Measurements from ENCODE around the gene LMX1A.

Gene LMX1A

DNA sequence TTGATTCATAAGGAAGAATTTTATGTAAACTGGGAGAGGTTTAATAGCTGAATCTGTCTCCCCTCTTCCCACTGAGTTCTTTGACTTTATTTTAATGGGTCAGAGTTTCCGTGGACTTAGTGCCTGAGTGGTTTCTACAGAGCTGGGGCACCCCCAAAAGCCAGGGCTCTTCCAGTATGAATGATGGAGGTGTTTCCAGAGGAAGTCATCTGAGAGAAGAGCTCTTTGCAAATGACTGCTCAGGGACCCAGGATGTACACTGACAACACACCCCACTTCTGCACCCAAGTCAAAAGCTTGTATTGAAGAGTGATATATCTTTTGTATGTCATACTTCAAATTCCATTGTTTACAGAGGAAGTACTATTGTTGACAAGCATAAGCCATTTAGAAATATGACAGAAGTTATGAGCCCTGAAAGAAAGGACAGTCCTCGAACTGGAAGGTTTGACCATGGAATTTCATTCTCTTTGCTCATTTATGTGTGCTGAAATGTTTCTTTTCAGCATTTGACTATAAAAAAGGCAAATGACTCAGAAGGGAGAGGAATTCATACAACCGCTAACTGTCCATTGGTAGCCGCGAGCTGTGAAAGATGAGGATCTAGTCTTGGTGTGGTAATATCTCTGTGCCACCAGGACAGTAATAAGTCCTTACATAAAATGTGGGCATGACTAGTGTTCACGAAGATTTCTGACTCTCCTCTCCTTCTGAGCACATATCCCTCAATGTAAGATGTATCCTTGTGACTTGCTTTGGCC is 25.4 kb upstream of the LMX1A start:
- TF ChIP-seq GATA2 (IDR thresholded peaks at IDR 0.05; ENCODE audit: low read depth, low read length) = no peak
- TF ChIP-seq GATA3 (IDR thresholded peaks at IDR 0.05; ENCODE audit: low read depth, low read length) = no peak

DNA sequence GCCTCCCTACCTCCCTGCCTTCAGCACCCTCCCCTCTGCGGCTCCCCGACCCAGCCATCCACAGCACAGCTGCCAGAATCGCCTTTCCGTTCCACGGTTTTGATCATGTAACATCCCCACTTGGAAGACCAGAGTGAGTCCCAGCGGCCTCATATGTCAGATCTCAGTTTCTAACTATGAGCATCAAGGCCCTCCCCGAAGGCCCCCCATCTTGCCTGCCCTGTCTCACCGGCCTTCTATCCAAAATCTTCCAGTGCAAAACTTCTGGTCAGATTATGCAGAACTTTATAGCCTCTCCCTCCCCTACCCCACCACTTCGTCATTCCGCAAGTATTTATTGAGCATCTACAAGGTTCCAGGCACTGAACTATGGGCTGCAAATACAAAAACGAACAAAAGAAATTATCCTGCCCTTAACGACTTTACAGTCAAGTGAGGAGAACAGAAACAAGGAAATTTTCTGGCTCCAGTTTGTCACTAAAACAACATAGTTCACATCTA is 20.3 kb upstream of the LMX1A start:
- TF ChIP-seq GATA3 (IDR thresholded peaks at IDR 0.05; ENCODE audit: low read depth, low read length) (no peak), GATA2 (IDR thresholded peaks at IDR 0.05; ENCODE audit: low read depth, low read length) (no peak)

DNA sequence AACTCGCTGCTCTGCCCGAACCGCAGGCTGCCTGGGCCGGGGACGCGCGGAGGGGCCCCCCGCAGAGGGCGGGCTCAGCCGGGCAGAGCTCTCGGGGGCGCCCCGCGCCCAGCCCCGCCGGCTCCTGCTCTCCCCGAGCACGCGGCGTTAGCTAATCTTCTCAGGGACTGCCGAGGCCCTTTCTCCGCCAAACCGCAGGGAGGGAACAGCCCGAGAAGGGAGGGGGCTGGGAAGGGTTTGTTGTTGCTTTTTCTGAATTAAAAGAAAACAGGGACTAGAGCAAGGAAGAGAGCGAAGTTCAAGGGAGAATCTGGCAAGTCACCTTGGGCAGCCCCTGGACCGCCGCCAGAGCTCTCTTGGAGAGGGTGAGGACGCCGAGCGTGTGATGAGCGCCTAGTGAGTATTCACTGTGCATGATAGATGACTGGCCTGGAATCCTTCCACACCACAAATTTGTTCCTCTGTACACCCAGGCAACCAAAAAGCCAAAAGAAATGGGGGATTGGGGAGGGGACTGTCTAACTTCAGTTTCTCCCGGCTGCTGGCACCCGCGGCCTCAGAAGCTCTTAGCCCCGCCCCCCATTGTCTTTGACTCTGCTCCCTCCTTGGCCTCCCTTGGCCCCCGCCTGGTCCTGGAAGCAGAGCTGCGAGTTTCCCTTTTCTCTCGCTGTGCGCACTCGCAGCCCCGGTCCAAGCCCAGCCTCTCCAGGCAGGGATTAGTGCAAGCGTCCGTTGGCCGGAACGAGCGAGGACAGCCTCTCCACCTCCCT is 19.7 kb upstream of the LMX1A start:
- TF ChIP-seq GATA3 (IDR thresholded peaks at IDR 0.05; ENCODE audit: low read depth, low read length) (no peak), GATA2 (IDR thresholded peaks at IDR 0.05; ENCODE audit: low read depth, low read length) (no peak)

GRCh38 chr1:165375623-165376022 is 19.1 kb upstream of the LMX1A start:
- TF ChIP-seq GATA2 (IDR thresholded peaks at IDR 0.05; ENCODE audit: low read depth, low read length) (no peak), GATA3 (IDR thresholded peaks at IDR 0.05; ENCODE audit: low read depth, low read length) (no peak)

- TF ChIP-seq GATA2 (IDR thresholded peaks at IDR 0.05; ENCODE audit: low read depth, low read length) = no peak
- TF ChIP-seq GATA3 (IDR thresholded peaks at IDR 0.05; ENCODE audit: low read depth, low read length) = no peak
Measured at GRCh38 chr1:165371588-165372225, 15.2 kb upstream of the LMX1A start.

- TF ChIP-seq GATA3 (IDR thresholded peaks at IDR 0.05; ENCODE audit: low read depth, low read length) = no peak
- no peak for TF ChIP-seq GATA2 (IDR thresholded peaks at IDR 0.05; ENCODE audit: low read depth, low read length)
Measured at GRCh38 chr1:165369255-165369848, 12.8 kb upstream of the LMX1A start.

DNA sequence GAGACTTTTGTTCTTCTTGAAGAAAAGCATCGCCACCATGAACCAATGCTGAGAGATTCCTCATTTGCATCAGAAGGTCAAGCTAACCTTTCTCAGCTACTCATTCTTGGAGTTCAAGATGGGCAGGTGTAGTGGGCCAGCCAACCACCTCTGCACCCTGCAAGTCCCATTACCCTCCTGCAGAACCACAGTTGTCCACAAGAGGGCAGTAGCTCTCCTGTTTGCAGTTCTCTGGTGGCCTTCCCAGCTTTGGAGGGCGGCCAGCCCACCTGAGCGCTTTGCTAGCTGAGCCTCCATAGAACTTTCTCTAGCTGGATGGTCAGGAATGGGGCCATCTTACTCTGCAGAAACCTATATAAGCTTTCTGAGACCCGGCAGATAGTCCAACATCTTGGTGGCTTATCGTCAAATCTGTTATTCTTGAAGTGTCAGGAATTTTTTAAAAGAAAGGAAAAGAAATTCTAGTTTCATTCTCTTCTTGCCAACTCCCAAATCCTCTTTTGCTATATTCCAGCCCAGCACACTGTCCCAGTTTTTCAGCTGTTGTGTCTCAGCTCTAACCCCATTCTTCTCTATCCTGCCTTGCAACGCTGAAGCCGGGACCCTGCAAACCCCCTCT is 11.0 kb upstream of the LMX1A start:
- no peak for TF ChIP-seq GATA3 (IDR thresholded peaks at IDR 0.05; ENCODE audit: low read depth, low read length)
- TF ChIP-seq GATA2 (IDR thresholded peaks at IDR 0.05; ENCODE audit: low read depth, low read length) = no peak

DNA sequence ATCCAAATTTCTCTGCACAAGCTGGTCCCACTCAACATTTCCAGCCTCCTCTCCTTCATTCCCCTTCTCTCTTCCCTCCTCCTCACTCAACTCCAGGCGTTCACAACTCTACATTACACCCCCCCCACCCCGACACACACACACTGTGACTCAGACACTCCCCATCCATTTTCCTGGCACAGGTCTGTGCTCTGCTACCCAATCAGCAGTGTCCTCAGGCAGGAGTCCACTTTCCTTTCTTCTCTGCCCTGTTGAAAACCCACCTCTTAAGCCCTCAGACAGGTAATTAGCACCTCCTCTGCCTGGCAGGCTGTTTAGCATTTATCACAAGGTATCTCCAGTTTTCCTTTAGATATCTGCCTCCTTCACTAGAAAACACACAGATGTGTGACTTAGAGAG is 8.8 kb upstream of the LMX1A start:
- TF ChIP-seq GATA3 (IDR thresholded peaks at IDR 0.05; ENCODE audit: low read depth, low read length) (no peak), GATA2 (IDR thresholded peaks at IDR 0.05; ENCODE audit: low read depth, low read length) (no peak)

GRCh38 chr1:165364568-165365133 is 8.1 kb upstream of the LMX1A start:
- TF ChIP-seq GATA2 (IDR thresholded peaks at IDR 0.05; ENCODE audit: low read depth, low read length) (no peak), GATA3 (IDR thresholded peaks at IDR 0.05; ENCODE audit: low read depth, low read length) (no peak)

GRCh38 chr1:165356876-165357275 is 361 bp upstream of the LMX1A start:
- no peak for TF ChIP-seq GATA3 (IDR thresholded peaks at IDR 0.05; ENCODE audit: low read depth, low read length)
- TF ChIP-seq GATA2 (IDR thresholded peaks at IDR 0.05; ENCODE audit: low read depth, low read length) = no peak

DNA sequence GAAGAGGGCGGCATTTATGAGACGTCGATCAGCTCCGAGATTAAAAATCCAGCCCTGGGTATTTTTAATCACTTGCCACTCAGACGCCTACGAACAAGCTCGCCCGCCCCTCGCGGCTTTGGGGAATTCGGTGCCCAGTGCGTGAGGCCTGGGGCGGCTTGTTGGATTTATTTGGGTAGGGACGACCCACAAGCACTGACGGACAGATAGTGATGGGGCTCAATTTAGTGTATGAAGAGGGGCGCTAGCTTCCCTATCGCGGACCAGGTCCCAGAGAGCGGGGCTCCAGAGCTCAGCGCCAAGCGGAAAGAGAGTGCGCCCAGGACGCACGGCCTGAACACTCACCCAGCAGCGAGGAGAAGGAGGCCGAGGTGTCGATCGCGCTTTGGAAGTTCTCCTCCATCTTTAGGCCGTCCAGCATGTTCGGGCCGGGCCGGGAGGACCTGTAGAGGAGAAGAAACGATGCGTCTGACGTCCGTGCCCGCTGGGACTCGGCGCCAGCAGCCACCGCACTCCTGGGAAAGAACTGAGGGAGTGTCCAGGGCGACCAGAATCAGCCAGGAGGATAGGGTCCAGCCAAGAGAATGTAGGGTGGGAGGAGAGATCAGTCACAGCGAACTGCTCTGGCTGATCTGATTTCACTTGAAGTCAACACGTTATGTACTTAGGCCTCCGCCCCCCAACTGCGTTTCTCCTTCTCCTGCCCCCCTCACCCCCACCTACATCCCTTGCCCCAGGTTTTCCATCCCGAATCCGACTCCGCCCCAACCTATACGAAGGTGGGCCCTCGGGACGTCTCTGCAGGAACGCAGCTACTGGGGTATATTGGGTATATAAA is 1.2 kb downstream of the LMX1A start:
- TF ChIP-seq GATA2 (IDR thresholded peaks at IDR 0.05; ENCODE audit: low read depth, low read length) (no peak), GATA3 (IDR thresholded peaks at IDR 0.05; ENCODE audit: low read depth, low read length) (no peak)

DNA sequence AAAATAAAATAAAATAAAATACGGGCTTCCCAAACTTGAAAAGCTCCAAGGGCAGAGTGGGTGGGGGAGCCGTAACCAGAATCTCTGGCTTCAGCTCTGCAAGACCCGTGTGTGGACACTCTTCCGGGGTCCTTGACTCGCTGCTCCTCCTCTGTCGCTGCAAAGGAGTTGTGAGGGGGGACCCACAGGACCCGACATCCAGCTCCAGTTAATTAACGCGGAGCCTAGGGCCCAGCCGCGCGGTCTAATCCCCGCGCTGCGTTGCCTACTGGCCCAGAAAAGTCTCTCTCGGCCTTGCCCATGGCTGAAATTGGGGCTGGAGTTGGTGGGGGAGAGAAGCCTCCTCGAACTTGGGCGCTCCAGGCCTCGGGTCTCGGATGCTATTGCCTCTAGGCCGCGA is 1.8 kb downstream of the LMX1A start:
- TF ChIP-seq GATA3 (IDR thresholded peaks at IDR 0.05; ENCODE audit: low read depth, low read length) = no peak
- no peak for TF ChIP-seq GATA2 (IDR thresholded peaks at IDR 0.05; ENCODE audit: low read depth, low read length)
